Gastroesophageal sphincter (tissue), 4 donors: ENCODE results near the gene RAD23B. TPM values are rescaled to one million over a fixed set of nuclear protein-coding genes. Genes with fewer than 3 reads are reported as not detected.

Source experiments
- ATAC-seq: fragments of 150-250 bp; one replicate; pipeline ENCODE4 v1.9.1; 2016; ENCODE audit warnings: mild to moderate bottlenecking, moderate library complexity
- H3K27ac ChIP-seq, 4 donors: fragments of 200-600 bp; sonication (generic) in 3 of 4; 1 replicate in 3 of 4; 2 replicates in 1 of 4; pipeline ENCODE4 v1.5.1; 2016 to 2019
- H3K27me3 ChIP-seq: fragments of 200-600 bp; sonication (generic); one replicate; pipeline ENCODE4 v1.5.1; 2019
- H3K36me3 ChIP-seq, 2 donors: fragments of 200-600 bp; sonication (generic); one replicate each; pipeline ENCODE4 v1.5.1; 2019; ENCODE audit warnings: control low read depth in 1 of 2
- H3K4me1 ChIP-seq, 3 donors: fragments of 200-600 bp; sonication (generic); 1 replicate in 2 of 3; 2 replicates in 1 of 3; pipeline ENCODE4 v1.5.1; 2016 to 2019; ENCODE audit warnings: control low read depth in 2 of 3
- H3K4me3 ChIP-seq, 2 donors: fragments of 200-600 bp; sonication (generic); one replicate each; pipeline ENCODE4 v1.5.1; 2019; ENCODE audit warnings: mild to moderate bottlenecking in 1 of 2, moderate library complexity in 1 of 2
- H3K9me3 ChIP-seq, 3 donors: fragments of 200-600 bp; sonication (generic); one replicate each; pipeline ENCODE4 v1.5.1; 2017 to 2019; ENCODE audit warnings: control low read depth in 2 of 3
- EP300 ChIP-seq: sonication (generic); formaldehyde crosslinking; IDR thresholded peaks from one replicate; pipeline ENCODE4 v1.6.1; 2017; ENCODE audit warnings: antibody characterized with exemption, mild to moderate bottlenecking
- POLR2A ChIP-seq, 2 donors: fragments of 450-650 bp; IDR thresholded peaks; one replicate each; pipeline ENCODE4 v1.6.1; 2017; ENCODE audit warnings: antibody characterized with exemption in 2 of 2, mild to moderate bottlenecking in 2 of 2, moderate library complexity in 1 of 2
- POLR2AphosphoS5 ChIP-seq: sonication (generic); formaldehyde crosslinking; IDR thresholded peaks from one replicate; pipeline ENCODE4 v1.6.1; 2017; ENCODE audit warnings: antibody characterized with exemption
- WGBS, 2 donors: methylation state at CpG; one replicate each; pipeline ENCODE4 v1.1.5; 2018; ENCODE audit warnings: low coverage in 1 of 2; 5-methylcytosine and 5-hydroxymethylcytosine counted together
- total RNA-seq, 4 donors: library from RNA; depleted of rRNA; stranded (reverse); fragments of >200 nt; gene quantifications; one replicate each; pipeline ENCODE4 v1.1.0, GENCODE V29; 2016
- TF ChIP-seq, protein P1 (sequence below), 4 experiments: fragments of 200-600 bp in 2 of 4; fragments of 450-650 bp in 2 of 4; sonication (generic) in 1 of 4; IDR thresholded peaks; one replicate each; pipeline ENCODE4 v1.5.1; 2017 to 2019; ENCODE audit warnings: antibody characterized with exemption in 4 of 4, mild to moderate bottlenecking in 2 of 4, moderate library complexity in 2 of 4

The RAD23B gene
- total RNA-seq, 4 donors from 2014 or later: 64.3 to 96.5 (median 80.7) TPM

DNA sequence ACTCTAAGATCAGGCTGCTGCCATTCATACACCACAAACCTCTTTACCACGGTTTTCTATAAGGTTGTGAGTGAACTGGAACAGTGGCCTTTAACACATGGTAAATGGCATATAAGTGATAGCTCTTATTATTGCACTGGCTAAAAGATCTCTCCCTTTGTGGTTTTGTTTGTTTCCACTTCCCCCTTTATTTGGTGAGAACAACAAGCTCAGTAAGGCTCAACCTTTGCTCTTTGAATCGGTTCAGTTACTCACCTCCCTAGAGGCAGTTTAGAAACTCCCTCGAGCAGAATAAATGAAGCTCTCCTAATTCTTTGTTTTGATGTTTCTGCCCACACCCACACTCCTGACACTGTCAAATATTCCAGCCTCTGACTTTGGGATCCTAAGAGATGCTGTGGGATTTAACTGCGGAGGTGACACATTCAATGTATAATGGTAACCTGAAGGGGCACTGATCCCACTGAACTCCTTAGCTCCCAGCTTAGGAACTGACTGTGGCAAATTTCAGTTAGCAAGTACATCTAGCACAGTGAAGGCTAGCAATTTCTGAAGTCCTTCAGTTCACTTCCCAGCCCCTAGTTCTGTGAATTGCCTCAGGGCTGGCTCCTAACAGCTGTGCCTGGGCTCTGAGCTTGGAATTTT lies 22.5 kb upstream of the RAD23B start:
- no peak for TF ChIP-seq EP300
- TF ChIP-seq, protein P1, sequence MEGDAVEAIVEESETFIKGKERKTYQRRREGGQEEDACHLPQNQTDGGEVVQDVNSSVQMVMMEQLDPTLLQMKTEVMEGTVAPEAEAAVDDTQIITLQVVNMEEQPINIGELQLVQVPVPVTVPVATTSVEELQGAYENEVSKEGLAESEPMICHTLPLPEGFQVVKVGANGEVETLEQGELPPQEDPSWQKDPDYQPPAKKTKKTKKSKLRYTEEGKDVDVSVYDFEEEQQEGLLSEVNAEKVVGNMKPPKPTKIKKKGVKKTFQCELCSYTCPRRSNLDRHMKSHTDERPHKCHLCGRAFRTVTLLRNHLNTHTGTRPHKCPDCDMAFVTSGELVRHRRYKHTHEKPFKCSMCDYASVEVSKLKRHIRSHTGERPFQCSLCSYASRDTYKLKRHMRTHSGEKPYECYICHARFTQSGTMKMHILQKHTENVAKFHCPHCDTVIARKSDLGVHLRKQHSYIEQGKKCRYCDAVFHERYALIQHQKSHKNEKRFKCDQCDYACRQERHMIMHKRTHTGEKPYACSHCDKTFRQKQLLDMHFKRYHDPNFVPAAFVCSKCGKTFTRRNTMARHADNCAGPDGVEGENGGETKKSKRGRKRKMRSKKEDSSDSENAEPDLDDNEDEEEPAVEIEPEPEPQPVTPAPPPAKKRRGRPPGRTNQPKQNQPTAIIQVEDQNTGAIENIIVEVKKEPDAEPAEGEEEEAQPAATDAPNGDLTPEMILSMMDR (IDR thresholded peaks at IDR 0.05): no peak
- TF ChIP-seq POLR2AphosphoS5: no peak
- TF ChIP-seq POLR2A (IDR thresholded peaks at IDR 0.05): no peak
- Histone ChIP-seq H3K36me3 (no peaks in the 10 kb centered on the region), H3K4me1 (no peaks in the 10 kb centered on the region), H3K27ac (no peak overlapping the region), H3K9me3 (peaks cover 0 to 7% (median 2%) of the 10 kb centered on the region in 3 donors), H3K4me3 (no peak overlapping the region), H3K27me3 (no peaks in the 10 kb centered on the region)
- WGBS, 2 donors: 40 to 46% methylated on average over 4 of the region's 4 CpGs
- no peak for ATAC-seq

DNA sequence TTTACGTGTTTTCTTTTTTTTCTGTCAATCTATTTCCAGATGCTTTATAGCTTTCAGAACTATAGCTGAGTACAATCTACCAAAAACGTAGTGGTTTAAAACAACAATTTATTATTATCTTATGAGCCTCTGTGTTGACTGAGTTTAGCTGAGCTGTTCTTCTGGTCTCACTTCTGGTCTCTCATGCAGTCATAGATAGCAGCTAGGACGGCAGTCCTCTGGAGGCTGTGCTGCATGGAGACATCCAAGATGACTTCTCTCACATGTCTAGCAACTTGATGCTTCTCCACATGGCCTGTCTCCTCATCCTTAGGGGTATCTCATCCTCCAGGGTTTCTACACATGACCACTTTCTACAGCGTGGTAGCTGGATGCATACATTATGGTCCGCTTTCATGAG lies 22.0 kb upstream of the RAD23B start:
- peaks cover 0 to 7% (median 2%) of the 10 kb centered on the region in 3 donors for H3K9me3 ChIP-seq
- H3K27ac ChIP-seq: no peak overlapping the region
- TF ChIP-seq EP300: no peak
- TF ChIP-seq, protein P1 (IDR thresholded peaks at IDR 0.05): no peak
- no peak for TF ChIP-seq POLR2A (IDR thresholded peaks at IDR 0.05)
- no peak for TF ChIP-seq POLR2AphosphoS5
- H3K4me3 ChIP-seq: no peak overlapping the region
- H3K36me3 ChIP-seq: no peaks in the 10 kb centered on the region
- H3K4me1 ChIP-seq: no peaks in the 10 kb centered on the region
- no peak for ATAC-seq
- H3K27me3 ChIP-seq: no peaks in the 10 kb centered on the region
- WGBS, 2 donors: 57 to 83% methylated on average over 4 to 5 of the region's 5 CpGs

DNA sequence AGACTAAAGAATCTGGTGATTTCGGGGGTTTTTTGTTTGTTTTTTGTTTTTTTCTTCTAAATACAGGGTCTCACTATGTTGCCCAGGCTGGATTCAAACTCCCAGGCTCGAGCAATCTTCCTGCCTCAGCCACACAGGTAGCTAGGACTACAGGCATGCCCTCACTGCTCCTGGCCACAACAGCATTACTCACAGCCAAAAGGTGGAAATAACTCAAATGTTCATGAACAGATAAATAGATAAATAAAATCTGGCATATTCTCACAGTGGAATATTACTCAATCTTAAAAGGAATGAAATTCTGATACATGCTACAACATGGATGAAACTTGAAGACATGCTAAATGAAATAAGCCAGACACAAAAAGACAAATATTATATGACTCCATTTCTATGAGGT lies 19.8 kb upstream of the RAD23B start:
- 77 to 83% methylated on average over 2 of the region's 2 CpGs for WGBS, 2 donors
- H3K27me3 ChIP-seq: no peaks in the 10 kb centered on the region
- H3K36me3 ChIP-seq: no peaks in the 10 kb centered on the region
- H3K27ac ChIP-seq: no peak overlapping the region
- H3K9me3 ChIP-seq: peaks cover 0 to 7% (median 2%) of the 10 kb centered on the region in 3 donors
- ATAC-seq: no peak
- H3K4me3 ChIP-seq: no peak overlapping the region
- no peaks in the 10 kb centered on the region for H3K4me1 ChIP-seq
- TF ChIP-seq POLR2A (IDR thresholded peaks at IDR 0.05) (no peak), POLR2AphosphoS5 (no peak), EP300 (no peak)
- TF ChIP-seq, protein P1 (IDR thresholded peaks at IDR 0.05): no peak

DNA sequence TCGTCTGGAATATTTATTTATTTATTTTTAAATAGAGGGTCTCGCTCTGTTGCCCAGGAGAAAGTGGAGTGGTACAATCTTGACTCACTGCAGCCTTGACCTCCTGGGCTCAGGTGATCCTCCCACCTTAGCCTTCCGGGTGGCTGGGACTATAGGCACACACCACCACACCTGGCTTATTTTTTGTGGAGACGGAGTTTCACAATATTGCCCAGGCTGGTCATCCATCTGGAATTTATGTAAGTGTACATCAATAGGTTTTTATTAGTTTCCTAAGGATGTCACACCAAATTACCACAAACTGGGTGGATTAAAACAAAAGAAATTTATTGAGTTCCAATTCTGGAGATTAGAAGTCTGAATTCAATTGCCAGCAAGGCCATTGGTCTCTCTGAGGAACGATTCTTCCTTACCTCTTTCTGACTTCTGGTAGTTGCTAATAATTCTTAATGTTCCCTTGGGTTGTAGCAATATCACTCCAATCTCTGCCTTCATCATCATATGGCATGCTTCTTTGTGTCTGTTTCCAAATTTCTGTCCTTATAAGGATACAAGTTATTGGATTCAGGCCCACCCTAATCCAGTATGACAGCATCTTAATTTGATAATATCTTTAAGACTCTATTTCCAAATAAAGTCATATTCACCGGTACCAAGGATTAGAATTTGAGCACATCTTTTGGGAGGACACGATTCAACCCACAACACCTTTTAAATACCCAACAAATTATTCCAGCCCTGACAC lies 16.3 kb upstream of the RAD23B start:
- H3K4me1 ChIP-seq: no peaks in the 10 kb centered on the region
- no peak for ATAC-seq
- no peak for TF ChIP-seq EP300
- no peak for TF ChIP-seq POLR2AphosphoS5
- TF ChIP-seq, protein P1 (IDR thresholded peaks at IDR 0.05): no peak
- no peak for TF ChIP-seq POLR2A (IDR thresholded peaks at IDR 0.05)
- H3K4me3 ChIP-seq: no peak overlapping the region
- WGBS, 2 donors: 79% methylated on average over 6 to 7 of the region's 7 CpGs
- no peak overlapping the region for H3K27ac ChIP-seq
- no peaks in the 10 kb centered on the region for H3K36me3 ChIP-seq
- peaks cover 3% of the 10 kb centered on the region for H3K27me3 ChIP-seq
- H3K9me3 ChIP-seq: peaks cover 0 to 7% (median 2%) of the 10 kb centered on the region in 3 donors
